ENCODE data around the gene NXNL1. TPM values are rescaled to one million over a fixed set of nuclear protein-coding genes. Genes with fewer than 3 reads are reported as not detected.

The NXNL1 gene
- total and polyA plus RNA-seq, 2 donors (not counting 3 experiments of a cell fraction or from before 2014, with no cell fraction given): not detected

DNA sequence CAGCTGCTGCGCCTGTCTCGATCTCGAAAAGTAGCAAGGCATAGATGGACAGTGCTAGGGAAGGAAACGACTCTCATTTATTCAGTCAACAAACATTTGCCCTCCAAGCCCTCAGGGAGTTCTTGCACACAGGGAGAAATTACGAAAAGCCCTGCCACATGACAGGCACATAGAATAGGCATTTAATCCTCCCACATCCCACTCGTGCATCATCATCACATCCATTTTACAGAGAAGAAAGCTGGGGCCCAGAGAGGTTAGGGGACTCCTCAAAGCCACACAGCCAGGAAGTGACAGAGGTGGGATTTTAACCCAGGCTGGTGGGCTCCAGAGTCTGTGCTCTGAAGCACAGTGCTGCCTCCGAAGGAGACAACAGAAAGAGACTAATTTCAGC is 23.9 kb downstream of the NXNL1 start:
- Histone ChIP-seq H3K36me3 (ENCODE audit: control insufficient read depth in 2 of 2, extremely low read depth in 1 of 2, insufficient read depth in 2 of 2, low read length in 2 of 2) (no peaks in the 10 kb centered on the region), H3K4me3 (replicated peaks in 1 of 3; ENCODE audit: insufficient read depth in 1 of 3, low read depth in 1 of 3, low read length in 3 of 3) (no peak overlapping the region), H3K4me2 (ENCODE audit: insufficient read depth, low read length) (no peak overlapping the region), H4K20me1 (replicated peaks; ENCODE audit: control insufficient read depth, extremely low read depth, insufficient read depth, low read length) (no peaks in the 10 kb centered on the region), H3K27ac (ENCODE audit: insufficient read depth, low read depth, low read length) (no peak overlapping the region), H3K27me3 (ENCODE audit: control insufficient read depth in 2 of 2, insufficient read depth in 2 of 2, low read length in 2 of 2) (no peaks in the 10 kb centered on the region), H3K9me1 (replicated peaks; ENCODE audit: control insufficient read depth, extremely low read depth, insufficient read depth, low read length) (no peaks in the 10 kb centered on the region), H3K4me1 (ENCODE audit: control insufficient read depth, extremely low read depth, insufficient read depth, low read length) (no peaks in the 10 kb centered on the region), H2AFZ (ENCODE audit: low read depth, low read length) (no peak overlapping the region), H3K9me3 (replicated peaks; ENCODE audit: control insufficient read depth, insufficient read depth, low read length) (no peaks in the 10 kb centered on the region), H3K79me2 (ENCODE audit: control insufficient read depth, insufficient read depth, low read length) (no peaks in the 10 kb centered on the region), H3K9ac (replicated peaks; ENCODE audit: extremely low read depth, insufficient read depth, low read length) (no peak overlapping the region)
- no peak for TF ChIP-seq GATA2 (IDR thresholded peaks at IDR 0.05; ENCODE audit: insufficient read depth, insufficient read length, low read depth, low read length)
- no peak for TF ChIP-seq MYC (IDR thresholded peaks at IDR 0.05; ENCODE audit: low read depth, low read length)
- TF ChIP-seq, protein P1, sequence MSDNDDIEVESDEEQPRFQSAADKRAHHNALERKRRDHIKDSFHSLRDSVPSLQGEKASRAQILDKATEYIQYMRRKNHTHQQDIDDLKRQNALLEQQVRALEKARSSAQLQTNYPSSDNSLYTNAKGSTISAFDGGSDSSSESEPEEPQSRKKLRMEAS (IDR thresholded peaks at IDR 0.05; ENCODE audit: insufficient read depth, insufficient read length): no peak
- no peak for TF ChIP-seq POLR2AphosphoS5 (IDR thresholded peaks at IDR 0.05; ENCODE audit: insufficient read depth, low read depth, low read length)
- TF ChIP-seq FOS (IDR thresholded peaks at IDR 0.05; ENCODE audit: borderline replicate concordance, insufficient read depth, low read length): no peak
- TF ChIP-seq, protein P2, sequence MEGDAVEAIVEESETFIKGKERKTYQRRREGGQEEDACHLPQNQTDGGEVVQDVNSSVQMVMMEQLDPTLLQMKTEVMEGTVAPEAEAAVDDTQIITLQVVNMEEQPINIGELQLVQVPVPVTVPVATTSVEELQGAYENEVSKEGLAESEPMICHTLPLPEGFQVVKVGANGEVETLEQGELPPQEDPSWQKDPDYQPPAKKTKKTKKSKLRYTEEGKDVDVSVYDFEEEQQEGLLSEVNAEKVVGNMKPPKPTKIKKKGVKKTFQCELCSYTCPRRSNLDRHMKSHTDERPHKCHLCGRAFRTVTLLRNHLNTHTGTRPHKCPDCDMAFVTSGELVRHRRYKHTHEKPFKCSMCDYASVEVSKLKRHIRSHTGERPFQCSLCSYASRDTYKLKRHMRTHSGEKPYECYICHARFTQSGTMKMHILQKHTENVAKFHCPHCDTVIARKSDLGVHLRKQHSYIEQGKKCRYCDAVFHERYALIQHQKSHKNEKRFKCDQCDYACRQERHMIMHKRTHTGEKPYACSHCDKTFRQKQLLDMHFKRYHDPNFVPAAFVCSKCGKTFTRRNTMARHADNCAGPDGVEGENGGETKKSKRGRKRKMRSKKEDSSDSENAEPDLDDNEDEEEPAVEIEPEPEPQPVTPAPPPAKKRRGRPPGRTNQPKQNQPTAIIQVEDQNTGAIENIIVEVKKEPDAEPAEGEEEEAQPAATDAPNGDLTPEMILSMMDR (IDR thresholded peaks at IDR 0.05; ENCODE audit: extremely low read depth in 1 of 2, insufficient read depth in 1 of 2, low read depth in 1 of 2, low read length in 2 of 2): no peak
- no peak for TF ChIP-seq EZH2 (IDR thresholded peaks at IDR 0.05; ENCODE audit: borderline replicate concordance, low read depth, low read length, severe bottlenecking)
- TF ChIP-seq POLR2A (IDR thresholded peaks at IDR 0.05; ENCODE audit: low read depth, low read length): no peak
- TF ChIP-seq JUN (IDR thresholded peaks at IDR 0.05; ENCODE audit: borderline replicate concordance, insufficient read depth, insufficient read length, low read depth): no peak
- no TSS peak for BruUV-seq (replicated peaks)
- FAIRE-seq (no peak), DNase-seq (ENCODE audit: low read depth, low spot score) (no peak)
- ChIA-PET POLR2A (no interaction called here), CTCF (interaction anchor here (0.7 to 1.2 kb wide), 4 partner anchors 11 to 109 kb away, joined by 3 to 8 read pairs (median 3); partner anchors contain the start of gene TMEM221)
- intact Hi-C loops (cut with micrococcal nuclease): no loop called here
- dilution Hi-C loops (cut with MboI; ENCODE audit: extremely low pct_ligation_motif_present, low sequenced_read_pairs): no loop called here
